ENCODE data around the gene JPT1. TPM values are rescaled to one million over a fixed set of nuclear protein-coding genes. Genes with fewer than 3 reads are reported as not detected.

JPT1 gene
- total RNA-seq, 4 donors from 2014 or later, result 3.6 to 46.8 (median 11.6) TPM

GRCh38 chr17:75124819-75125162 lies 29.5 kb downstream of the JPT1 start:
- H3K27ac ChIP-seq, result peak overlapping the region in 1 of 2 donors; percentile 8
- no peak for TF ChIP-seq CTCF (IDR thresholded peaks at IDR 0.05)
- H3K4me1 ChIP-seq, result no peaks in the 10 kb centered on the region
- no peaks in the 10 kb centered on the region for H3K9me3 ChIP-seq
- H3K36me3 ChIP-seq, result no peaks in the 10 kb centered on the region
- H3K4me3 ChIP-seq, result no peak overlapping the region
- intact Hi-C loops (cut with DNase I; ENCODE audit: low total_unique reads), result no loop called here
- DNase-seq, result no peak
- H3K27me3 ChIP-seq, result no peaks in the 10 kb centered on the region

GRCh38 chr17:75124041-75124818 lies 30.1 kb downstream of the JPT1 start:
- intact Hi-C loops (cut with DNase I; ENCODE audit: low total_unique reads), result no loop called here
- H3K4me1 ChIP-seq, result no peaks in the 10 kb centered on the region
- no peaks in the 10 kb centered on the region for H3K9me3 ChIP-seq
- peak overlapping the region in 1 of 2 donors; percentile 43 for H3K27ac ChIP-seq
- DNase-seq, result peak in 1 of 2 donors; percentile 57
- no peak for TF ChIP-seq CTCF (IDR thresholded peaks at IDR 0.05)
- no peak for TF ChIP-seq POLR2A (IDR thresholded peaks at IDR 0.05)
- no peak overlapping the region for H3K4me3 ChIP-seq
- no peaks in the 10 kb centered on the region for H3K36me3 ChIP-seq
- no peaks in the 10 kb centered on the region for H3K27me3 ChIP-seq

- H3K4me1 ChIP-seq, result no peaks in the 10 kb centered on the region
- DNase-seq, result no peak
- no peak for TF ChIP-seq CTCF (IDR thresholded peaks at IDR 0.05)
- no peak for TF ChIP-seq POLR2A (IDR thresholded peaks at IDR 0.05)
- no peaks in the 10 kb centered on the region for H3K9me3 ChIP-seq
- intact Hi-C loops (cut with DNase I; ENCODE audit: low total_unique reads), result no loop called here
- no peak overlapping the region for H3K27ac ChIP-seq
- no peak overlapping the region for H3K4me3 ChIP-seq
- H3K36me3 ChIP-seq, result no peaks in the 10 kb centered on the region
- H3K27me3 ChIP-seq, result no peaks in the 10 kb centered on the region
Measured at GRCh38 chr17:75118307-75118706, 36.0 kb downstream of the JPT1 start.

- H3K36me3 ChIP-seq, result no peaks in the 10 kb centered on the region
- no peak overlapping the region for H3K27ac ChIP-seq
- H3K4me1 ChIP-seq, result no peaks in the 10 kb centered on the region
- no peak for DNase-seq
- no peaks in the 10 kb centered on the region for H3K27me3 ChIP-seq
- no peak overlapping the region for H3K4me3 ChIP-seq
- TF ChIP-seq CTCF (IDR thresholded peaks at IDR 0.05) (no peak), POLR2A (IDR thresholded peaks at IDR 0.05) (no peak)
- H3K9me3 ChIP-seq, result no peaks in the 10 kb centered on the region
- intact Hi-C loops (cut with DNase I; ENCODE audit: low total_unique reads), result no loop called here
Measured at GRCh38 chr17:75116737-75117136, 37.6 kb downstream of the JPT1 start.

GRCh38 chr17:75115555-75115954 lies 38.8 kb downstream of the JPT1 start:
- no peaks in the 10 kb centered on the region for H3K36me3 ChIP-seq
- intact Hi-C loops (cut with DNase I; ENCODE audit: low total_unique reads), result no loop called here
- no peaks in the 10 kb centered on the region for H3K27me3 ChIP-seq
- no peaks in the 10 kb centered on the region for H3K9me3 ChIP-seq
- no peak overlapping the region for H3K4me3 ChIP-seq
- DNase-seq, result no peak
- TF ChIP-seq CTCF (IDR thresholded peaks at IDR 0.05) (no peak), POLR2A (IDR thresholded peaks at IDR 0.05) (no peak)
- H3K27ac ChIP-seq, result peak overlapping the region in 1 of 2 donors; percentile 92
- H3K4me1 ChIP-seq, result peaks cover 0 to 7% of the 10 kb centered on the region in 2 donors
